Embryonic facial prominence (tissue), 1 donor: ENCODE data around the gene ZNF746.
A peak's percentile ranks its signal among the peaks of the same experiment; 100 is the strongest.
"Not testable (repeated sequence)": the region's sequence is repeated elsewhere in the genome, so short reads cannot be mapped to it uniquely, and the experiment has no call there.

Experiments used
- DNase-seq: peaks from one replicate; pipeline ENCODE4 v3.0.0-alpha.2; 2016; ENCODE audit errors: extremely low spot score

ZNF746 gene

GRCh38 chr7:149497467-149498261 is at the start of gene ZNF746:
Gene ZNF746, minus strand, starts transcription at chr7:149497809. Its CDS starts 273 bp downstream, at chr7:149497536.
- peak; percentile 21 for DNase-seq

GRCh38 chr7:149547126-149547525 is 49.5 kb upstream of the ZNF746 start:
- no peak for DNase-seq

- DNase-seq, result no peak
These were observed 48.7 kb upstream of the ZNF746 start for GRCh38 chr7:149546331-149546730.

GRCh38 chr7:149544028-149544427 is 46.4 kb upstream of the ZNF746 start:
- DNase-seq, result no peak

- DNase-seq, result no peak
These were observed 35.0 kb upstream of the ZNF746 start for GRCh38 chr7:149532654-149533053.

GRCh38 chr7:149529136-149529718 is 31.6 kb upstream of the ZNF746 start:
- no peak for DNase-seq

GRCh38 chr7:149527414-149527813 is 29.8 kb upstream of the ZNF746 start:
- DNase-seq, result no peak

GRCh38 chr7:149525280-149525679 is 27.7 kb upstream of the ZNF746 start:
- no peak for DNase-seq

- DNase-seq, result no peak
These were observed 26.8 kb upstream of the ZNF746 start for GRCh38 chr7:149524394-149524793.

- DNase-seq, result no peak
These were observed 12.6 kb upstream of the ZNF746 start for GRCh38 chr7:149510248-149510647.

- DNase-seq, result no peak
These were observed 12.2 kb upstream of the ZNF746 start for GRCh38 chr7:149509774-149510173.

- no peak for DNase-seq
These were observed 7.9 kb upstream of the ZNF746 start for GRCh38 chr7:149505551-149505950.

GRCh38 chr7:149501651-149502050 is 4.0 kb upstream of the ZNF746 start:
- no peak for DNase-seq

GRCh38 chr7:149500910-149501309 is 3.3 kb upstream of the ZNF746 start:
- DNase-seq, result no peak

- DNase-seq, result no peak
These were observed 2.6 kb upstream of the ZNF746 start for GRCh38 chr7:149500201-149500600.

- no peak for DNase-seq
These were observed 1.2 kb upstream of the ZNF746 start for GRCh38 chr7:149498811-149499210.

GRCh38 chr7:149496642-149497391 is 792 bp downstream of the ZNF746 start:
- peak; percentile 63 for DNase-seq

- DNase-seq, result peak; percentile 16
These were observed 1.6 kb downstream of the ZNF746 start for GRCh38 chr7:149495785-149496641.

GRCh38 chr7:149494738-149495368 is 2.8 kb downstream of the ZNF746 start:
- DNase-seq, result no peak

GRCh38 chr7:149493975-149494374 is 3.6 kb downstream of the ZNF746 start:
- not testable (repeated sequence) for DNase-seq

- no peak for DNase-seq
These were observed 4.2 kb downstream of the ZNF746 start for GRCh38 chr7:149493366-149493765.
